GM21367 (cell line): ENCODE results near the gene CDKAL1.
"Not testable (repeated sequence)": the region's sequence is repeated elsewhere in the genome, so short reads cannot be mapped to it uniquely, and the experiment has no call there.

Source experiments
- ATAC-seq: cut with Tn5 transposase; IDR thresholded peaks from one replicate; pipeline ENCODE4 v1.9.1; 2021; ENCODE audit not compliant: unreplicated experiment

Gene CDKAL1

DNA sequence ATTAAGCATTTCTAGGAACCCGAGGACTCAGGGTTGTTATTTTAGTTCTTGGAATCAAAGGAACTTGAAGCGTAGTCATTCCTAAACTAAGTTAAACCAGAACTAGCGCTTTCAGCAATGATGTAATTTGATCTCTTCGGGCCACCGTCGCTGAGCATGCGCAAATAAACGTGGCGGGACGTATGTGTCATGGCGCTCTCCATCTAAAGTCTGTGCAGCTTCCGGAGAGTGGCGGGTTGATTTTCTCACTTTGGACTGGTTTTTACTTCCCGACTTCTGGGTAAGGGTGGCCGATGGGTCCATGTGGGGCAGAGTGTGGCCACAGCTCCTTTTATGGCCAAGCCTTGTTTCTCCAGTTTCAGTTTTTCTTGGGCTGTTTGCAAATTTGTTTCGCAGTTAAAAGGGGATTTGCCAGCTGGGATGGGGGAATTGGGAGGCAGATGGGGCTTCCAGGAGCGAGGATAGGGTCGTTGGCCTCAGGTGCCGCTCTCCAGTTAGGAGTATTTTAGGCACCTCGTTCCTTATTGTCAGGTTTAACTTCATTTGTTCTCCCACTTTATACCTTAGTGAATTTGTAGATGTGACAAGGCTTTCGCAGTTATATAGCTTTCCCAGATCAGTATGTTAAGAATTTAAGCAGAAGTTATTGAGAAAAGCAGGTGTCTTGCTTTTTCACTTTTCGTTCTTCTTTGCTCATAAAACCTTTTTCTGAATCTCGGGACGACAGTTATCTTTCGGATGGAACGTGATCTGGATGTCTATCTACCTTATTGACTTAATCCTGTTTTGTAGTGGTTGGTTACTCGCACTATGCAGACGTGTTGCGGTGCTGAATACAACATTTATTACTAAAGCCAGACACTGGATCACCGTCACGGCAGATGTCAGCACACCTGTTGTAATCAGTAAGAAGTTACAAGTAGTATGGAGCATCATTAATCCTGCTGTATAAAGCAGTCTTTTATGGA lies at the start of gene CDKAL1:
TSS of gene CDKAL1 (plus strand) at position 163 of the 968 bp plus-strand sequence. CDS start 11,894 bp downstream, outside the sequence.
- ATAC-seq = peak; percentile 79

DNA sequence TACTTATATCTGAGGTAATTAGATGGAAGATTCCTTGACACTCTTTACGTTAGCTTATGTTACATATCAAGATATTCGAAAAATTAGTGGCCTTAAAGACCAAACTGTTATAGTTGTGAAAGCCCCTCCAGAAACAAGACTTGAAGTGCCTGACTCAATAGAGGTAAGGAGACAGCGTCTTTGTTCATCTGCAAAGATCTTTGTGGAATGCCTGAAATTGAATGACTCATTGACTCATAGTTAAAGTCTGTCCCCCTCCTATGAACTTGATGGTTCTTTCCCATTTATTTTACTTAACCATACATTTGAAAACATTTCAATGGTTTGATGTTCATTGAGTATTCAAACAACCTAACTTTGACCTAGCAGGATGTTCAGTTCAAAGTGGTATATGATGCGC lies 47.6 kb upstream of the CDKAL1 start:
- no peak for ATAC-seq

DNA sequence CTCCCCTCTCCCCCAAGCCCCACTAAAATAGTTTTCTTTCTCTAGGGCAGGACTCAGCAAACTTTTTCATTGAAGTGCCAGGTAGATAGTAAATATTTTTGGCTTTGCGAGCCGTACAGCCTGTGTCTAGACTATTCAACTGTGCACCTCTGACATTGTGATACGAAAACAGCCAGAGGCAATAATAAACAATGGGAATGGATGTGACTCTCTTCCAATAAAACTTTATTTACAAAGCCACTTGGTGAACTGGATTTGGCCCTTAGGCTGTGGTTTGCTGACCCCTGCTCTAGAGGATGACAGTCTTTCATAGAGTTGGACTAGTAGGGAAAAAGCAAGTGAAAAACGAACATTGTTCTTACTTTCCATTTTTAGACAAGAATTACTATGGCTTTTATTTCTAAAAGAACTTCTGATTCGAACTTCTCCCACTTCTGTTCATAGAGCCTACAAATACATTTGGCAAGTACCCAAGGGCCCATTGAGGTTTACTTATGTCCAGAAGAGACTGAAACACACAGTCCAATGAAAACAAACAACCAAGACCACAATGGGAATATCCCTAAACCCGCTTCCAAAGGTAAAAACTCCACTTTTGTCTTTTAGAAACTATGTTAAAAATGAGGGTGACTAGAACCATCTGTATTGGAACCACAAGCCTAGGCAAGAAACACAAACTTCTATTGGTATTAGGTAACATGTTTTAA lies 46.4 kb upstream of the CDKAL1 start:
- no peak for ATAC-seq

DNA sequence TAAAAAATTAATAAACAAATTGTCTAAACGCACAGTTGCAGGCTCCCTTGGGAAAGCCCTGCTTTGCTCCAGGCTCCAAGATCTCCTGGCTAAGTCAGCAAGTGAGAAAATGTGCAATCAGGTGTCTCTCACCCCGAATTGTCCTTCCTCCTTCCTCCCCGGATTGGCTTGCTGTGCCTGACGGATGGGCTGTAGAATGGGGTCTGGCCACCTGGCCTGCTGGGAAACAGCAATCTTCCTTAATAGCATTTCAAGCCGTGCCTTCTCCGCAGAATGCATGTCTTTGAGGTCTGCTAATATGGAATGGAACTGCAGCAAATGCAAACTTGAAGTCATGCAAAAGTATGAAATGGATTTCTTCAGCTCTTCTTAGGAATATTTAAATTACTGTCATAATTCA lies 43.7 kb upstream of the CDKAL1 start:
- ATAC-seq = no peak

DNA sequence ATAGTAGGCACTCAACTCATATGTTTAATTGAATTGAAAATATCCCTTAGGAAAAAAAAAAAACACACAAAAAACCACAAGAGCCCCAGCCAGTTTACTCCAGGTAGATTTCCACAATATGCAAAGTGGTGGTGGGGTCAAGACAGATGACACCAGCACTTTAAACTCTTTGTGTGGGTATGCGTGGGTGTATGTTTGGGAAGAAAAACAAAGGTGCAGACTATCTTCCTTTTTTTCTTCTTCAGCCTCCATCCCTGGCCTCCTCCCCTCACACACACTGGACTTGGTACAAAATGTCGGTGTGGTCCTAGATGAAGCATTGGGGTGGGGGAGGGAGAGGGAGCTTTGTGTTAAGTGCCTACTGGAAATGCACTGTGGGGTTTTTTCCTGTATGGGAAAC lies 42.2 kb upstream of the CDKAL1 start:
- ATAC-seq = no peak

DNA sequence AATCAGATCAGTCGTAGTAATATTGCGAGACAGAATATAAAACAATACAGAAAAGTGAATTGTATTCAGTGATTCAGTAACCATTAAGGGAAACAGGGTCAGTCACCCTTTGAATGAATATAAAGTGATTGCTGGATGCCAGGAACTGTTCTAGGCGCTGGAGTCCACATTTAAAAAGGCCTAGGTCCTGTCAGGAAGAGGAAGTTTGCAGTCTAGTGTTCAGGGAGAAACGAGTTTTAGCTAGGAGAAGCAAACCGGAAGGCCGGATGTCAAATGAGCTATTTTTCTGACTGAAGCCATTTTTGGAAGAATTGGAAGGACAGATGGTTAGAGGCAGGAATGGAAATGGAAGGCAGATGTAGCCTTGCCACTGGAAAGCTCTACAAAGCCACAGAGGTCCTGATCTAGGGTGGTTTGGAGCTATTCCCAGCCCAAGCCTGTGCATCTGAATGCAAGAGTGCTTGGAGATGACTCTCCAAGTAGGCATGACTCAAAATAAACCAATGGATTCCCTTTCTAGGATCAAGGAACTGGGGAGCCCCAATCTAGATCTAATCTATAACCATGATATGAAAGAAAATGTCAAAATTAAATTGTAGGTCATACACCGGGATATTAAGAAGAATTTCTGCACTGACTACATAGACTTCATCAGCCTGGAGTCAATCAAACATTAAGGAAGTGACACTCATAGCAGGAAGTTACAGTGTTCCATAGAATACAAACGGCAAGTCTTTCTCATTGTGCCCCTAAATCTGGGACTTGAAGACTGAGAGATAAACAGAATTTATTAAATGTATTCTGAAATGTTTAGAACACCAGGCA lies 36.8 kb upstream of the CDKAL1 start:
- ATAC-seq = no peak

DNA sequence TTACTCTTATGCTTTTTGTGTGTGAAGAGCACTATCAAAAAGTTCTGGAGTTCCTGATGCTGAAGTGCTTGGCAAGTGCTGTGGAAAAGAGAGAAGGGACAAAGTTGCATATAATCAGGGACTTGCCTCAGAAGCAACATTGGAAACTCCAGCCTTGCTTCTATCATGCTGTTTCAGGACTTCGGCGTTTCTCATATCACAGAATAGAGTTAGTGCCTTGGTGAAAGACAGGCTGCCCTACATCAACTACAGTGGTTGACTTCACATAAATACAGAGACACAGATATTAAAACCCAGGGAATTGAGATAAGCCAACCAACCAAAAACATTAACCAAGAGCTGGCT lies 36.2 kb upstream of the CDKAL1 start:
- no peak for ATAC-seq

DNA sequence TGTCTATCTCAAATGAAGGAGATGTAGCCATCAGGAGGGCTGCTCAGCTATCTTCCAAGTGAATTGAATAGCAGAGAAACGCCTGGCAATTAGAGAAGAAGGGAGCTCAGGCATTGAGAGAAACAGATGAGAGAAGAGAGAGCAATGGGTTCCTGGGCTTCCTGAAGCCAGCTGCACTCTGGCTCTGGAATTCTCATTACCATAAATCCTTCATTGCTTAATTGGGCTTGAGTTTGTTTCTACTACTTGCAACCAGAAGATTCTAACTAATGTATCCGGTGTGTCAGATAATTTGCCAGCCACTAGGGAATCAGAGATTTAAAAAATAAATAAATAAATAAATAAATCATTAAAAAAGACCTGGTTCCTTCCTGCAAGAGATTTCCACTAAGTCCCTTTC lies 25.0 kb upstream of the CDKAL1 start:
- no peak for ATAC-seq

DNA sequence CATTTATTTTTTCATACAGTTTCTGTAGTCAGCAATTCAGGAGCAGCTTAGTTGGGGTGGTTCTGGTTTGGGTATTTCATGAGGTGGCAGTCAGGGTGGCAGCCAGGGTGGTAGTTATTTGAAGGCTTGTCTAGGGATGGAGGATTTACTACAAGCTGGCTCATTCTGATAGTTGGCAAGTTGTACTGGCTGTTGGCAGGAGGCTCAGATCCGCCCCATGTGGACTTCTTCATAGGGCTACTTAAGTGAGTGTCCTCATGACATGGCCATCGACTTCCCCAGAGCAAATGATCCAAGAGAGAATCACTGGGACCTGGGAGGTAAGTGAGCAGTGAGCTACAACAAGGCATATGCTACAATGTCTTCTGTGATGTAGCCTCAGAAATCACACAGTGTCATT lies 22.4 kb upstream of the CDKAL1 start:
- ATAC-seq = no peak

DNA sequence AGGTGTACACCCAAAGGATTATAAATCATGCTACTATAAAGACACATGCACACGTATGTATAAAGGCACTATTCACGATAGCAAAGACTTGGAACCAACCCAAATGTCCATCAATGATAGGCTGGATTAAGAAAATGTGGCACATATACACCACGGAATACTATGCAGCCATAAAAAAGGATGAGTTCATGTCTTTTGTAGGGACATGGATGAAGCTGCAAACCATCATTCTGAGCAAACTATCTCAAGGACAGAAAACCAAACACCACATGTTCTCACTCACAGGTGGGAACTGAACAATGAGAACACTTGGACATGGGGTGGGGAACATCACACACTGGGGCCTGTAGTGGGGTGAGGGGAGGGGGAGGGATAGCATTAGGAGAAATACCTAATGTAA lies 9.0 kb upstream of the CDKAL1 start:
- not testable (repeated sequence) for ATAC-seq

DNA sequence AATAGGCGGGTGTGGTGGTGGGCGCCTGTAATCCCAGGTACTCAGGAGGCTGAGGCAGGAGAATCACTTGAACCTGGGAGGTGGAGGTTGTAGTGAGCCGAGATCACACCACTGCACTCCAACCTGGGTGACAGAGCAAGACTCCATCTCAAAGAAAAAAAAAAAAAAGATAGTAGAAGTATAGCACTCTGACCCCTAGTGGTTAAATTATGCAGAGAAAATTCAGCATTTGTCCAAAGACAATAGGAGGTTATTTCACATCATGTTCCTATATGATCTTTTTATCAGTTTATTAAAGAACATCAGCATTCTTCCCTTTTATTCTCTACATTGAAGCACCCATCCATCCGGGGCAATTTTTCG lies 5.2 kb upstream of the CDKAL1 start:
- ATAC-seq = peak; percentile 56

DNA sequence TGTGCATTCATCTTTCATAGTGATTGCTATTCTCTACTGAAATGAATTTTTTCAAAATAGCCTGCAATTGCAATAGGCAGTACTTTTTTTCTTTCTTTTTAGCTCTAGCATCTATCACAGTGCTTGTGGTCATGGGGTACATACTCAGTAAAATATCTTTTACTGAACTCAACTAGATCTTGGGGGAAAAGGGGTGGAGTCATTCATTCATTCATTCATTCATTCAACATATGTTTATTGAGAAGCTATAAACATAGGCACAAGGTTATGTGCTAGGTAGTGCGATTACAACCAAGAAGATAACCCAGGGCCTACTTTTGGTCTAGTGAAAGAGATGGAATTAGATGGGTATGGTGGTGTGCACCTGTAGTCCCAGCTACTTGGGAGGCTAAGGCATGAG lies 1.4 kb upstream of the CDKAL1 start:
- ATAC-seq = no peak

DNA sequence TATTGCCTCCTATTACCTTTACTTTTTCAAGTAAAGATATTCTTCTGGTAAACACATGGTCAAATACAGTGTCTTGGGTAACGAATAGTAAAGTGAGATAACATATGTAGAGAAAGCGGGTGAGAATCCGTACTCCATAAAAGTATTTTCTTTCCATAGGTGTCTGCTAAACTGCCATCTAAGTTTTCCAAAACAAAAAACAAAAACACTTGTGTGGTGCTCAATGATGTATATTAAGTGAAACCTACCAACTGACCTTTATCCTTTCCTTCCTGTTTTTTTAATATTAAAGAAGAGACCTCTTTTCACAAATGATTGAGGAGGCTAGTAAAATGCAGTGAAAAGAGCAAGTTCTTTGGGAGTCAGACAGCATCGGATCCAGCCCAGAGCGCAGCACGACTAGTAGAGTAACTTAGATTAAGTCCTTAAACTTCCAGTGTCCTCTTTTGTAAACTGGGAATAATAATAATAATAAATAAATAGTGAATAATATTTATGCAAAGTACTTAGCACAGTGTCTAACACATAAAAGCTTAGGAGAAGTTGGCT lies 437 bp upstream of the CDKAL1 start:
- no peak for ATAC-seq

DNA sequence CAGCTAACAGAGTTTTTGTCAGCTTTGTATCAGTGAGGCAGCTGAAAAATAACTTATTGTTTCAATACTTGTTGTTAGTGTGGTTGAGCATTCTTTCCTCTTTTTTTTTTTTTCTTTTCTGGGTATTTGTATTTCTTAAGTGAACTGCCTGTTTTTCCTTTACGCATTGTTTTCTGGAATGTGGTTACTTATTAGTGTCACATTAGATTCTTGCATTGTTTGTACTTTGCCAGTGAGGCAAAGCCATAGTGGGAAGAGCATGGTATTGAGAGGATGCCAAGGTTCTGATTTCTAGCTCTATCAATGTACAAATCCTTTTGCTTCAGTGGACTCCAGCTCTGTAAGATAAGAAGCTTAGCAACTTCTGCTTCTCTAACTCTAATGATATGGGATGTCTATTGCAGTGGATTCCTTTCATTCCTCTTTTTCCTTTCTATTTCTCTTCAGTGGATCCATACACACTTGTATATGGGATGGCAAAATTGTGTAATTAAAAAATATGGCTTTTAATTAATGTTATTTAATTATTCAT lies 3.9 kb downstream of the CDKAL1 start:
- ATAC-seq = no peak

DNA sequence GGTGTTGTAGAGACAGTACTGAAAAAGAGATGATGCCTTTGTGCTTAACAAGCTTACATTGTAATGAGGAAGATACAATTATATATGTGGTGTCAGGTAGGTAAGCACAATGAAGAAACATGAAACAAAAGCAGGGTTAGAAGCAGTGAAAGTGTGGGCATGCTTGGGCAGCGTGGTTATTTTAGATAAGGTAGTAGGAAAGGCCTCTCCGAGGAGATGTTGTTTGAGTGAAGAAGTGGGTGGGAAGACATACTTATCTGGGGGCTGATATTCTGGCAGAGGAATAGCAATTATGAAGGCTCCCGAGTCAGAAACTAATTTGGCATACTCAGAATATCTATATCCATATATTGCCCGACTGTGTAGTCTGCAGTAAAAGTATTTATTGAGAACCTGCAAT lies 4.7 kb downstream of the CDKAL1 start:
- ATAC-seq = no peak

DNA sequence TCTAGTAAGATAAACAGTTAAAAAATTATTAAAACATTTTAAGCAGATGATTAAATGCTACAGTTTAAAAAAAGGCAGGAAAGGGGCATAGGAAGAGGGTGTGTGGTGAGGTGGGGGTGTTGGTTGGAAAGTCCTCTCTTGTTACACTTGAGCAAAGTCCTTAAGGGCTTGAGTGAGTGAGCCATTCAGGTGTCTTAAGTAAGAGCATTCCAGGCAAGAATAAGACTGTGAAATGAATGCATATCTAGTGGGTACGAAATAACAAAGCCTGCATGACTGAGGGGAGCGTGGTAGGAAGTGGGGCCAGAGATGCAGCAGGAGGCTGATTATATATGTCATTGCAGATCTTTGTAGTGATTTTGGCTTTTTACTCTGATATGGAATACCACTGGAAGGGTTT lies 5.1 kb downstream of the CDKAL1 start:
- ATAC-seq = no peak

DNA sequence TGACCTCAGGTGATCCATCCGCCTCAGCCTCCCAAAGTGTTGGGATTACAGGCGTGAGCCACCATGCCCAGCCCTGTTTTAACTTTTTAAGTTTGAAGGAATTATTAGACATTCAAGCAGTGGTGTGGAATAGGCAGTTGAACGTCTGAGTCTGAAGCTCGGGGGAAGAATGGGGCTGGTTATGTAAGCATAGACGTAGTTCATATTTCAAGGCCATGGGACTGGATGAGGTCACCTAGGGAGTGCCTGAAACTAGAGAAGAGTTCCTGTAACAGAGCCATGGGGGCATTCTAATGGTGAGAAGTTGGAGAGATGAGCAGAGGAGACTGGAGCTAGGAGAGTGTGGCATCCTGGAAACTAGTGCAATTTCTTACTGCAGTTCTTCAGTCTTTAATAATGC lies 6.4 kb downstream of the CDKAL1 start:
- ATAC-seq = no peak

DNA sequence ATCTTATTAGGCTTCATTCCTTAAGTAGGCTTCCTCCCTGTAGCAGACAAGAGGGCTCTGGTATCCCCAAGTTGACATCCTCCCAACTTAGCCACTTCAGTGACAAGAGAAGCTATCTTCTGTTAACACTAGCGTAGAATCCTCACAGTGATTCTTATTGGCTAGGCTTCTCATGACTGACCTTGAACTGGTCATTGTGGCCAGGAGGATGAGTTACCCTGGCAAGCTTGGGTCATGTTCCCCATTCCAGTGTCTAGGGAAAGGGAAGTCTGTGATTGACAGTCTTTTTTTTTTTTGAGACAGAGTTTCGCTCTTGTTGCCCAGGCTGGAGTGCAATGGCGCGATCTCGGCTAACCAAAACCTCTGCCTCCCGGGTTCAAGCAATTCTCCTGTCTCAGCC lies 7.1 kb downstream of the CDKAL1 start:
- ATAC-seq = no peak

DNA sequence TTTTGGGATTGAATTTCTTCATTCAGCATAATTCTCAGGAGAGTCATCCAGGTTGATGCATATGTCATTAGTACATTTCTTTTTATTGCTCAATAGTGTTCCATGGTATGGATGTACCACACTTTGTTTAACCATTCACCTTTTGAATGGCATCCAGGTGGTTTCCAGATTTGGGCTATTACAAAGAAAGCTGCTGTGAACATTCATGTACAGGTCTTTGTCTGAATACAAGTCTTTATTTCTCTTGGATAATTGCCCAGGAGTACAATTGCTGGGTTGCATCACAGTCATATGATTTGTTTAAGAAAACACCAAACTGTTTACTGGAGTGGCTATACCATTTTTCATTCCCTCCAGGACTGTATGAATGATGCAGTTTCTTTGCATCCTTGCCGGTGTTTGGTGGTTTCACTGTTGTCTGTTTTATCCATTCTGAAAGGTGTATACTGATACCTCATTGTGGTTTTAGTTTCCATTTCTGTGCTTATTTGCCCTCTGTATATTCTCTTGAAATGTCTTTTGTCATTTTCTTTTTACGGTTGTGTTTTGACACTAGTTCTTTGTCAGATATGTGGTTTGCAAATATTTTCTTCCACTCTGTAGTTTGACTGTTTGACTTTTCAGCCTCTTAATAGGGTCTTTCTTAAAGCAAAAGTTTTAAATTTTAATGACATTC lies 8.8 kb downstream of the CDKAL1 start:
- peak; percentile 98 for ATAC-seq

DNA sequence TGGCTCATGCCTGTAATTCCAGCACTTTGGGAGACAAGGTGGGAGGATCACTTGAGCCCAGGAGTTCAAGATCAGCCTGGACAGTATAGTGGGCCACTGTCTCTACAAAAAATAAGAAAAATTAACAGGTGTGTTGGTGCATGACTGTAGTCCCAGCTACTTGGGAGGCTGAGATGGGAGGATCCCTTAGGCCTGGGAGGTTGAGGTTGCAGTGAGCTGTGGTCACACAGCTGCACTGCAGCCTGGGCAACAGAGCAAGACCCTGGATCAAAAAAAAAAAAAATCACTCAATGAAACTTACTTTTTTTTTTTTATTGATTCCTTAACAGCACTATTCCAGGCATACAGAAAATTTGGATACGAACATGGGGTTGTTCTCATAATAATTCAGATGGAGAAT lies 14.0 kb downstream of the CDKAL1 start:
- ATAC-seq = no peak
